Mammary epithelial cell (primary cell): ENCODE data around the gene ZNG1C.
"Not testable (repeated sequence)": the region's sequence is repeated elsewhere in the genome, so short reads cannot be mapped to it uniquely, and the experiment has no call there.

Source experiments
- CTCF ChIP-seq, 2 donors: IDR thresholded peaks in 1 of 2; conservative IDR thresholded peaks in 1 of 2; 2 replicates each; pipeline ENCODE4 v1.5.1; 2011 to 2012; ENCODE audit warnings: inconsistent platforms in 2 of 2, low read length in 2 of 2, mild to moderate bottlenecking in 2 of 2, control low read depth in 1 of 2, low read depth in 1 of 2; ENCODE audit not compliant: insufficient read depth in 1 of 2; ENCODE audit errors: extremely low read depth in 1 of 2
- EZH2 ChIP-seq: IDR thresholded peaks from 2 replicates; pipeline ENCODE4 v1.6.1; 2012; ENCODE audit warnings: low read length, inconsistent platforms, borderline replicate concordance

- TF ChIP-seq CTCF (conservative IDR thresholded peaks at IDR 0.05 in 1 of 2, IDR thresholded peaks at IDR 0.05 in 1 of 2; ENCODE audit: extremely low read depth in 1 of 2, insufficient read depth in 1 of 2, low read depth in 1 of 2, low read length in 2 of 2); EZH2: not testable (repeated sequence)
Measured at GRCh38 chr9:68303771-68304170, 62.0 kb downstream of the ZNG1C start.
